ENCODE measurements around the gene DPP6. TPM values are rescaled to one million over a fixed set of nuclear protein-coding genes. Genes with fewer than 3 reads are reported as not detected.

DPP6 gene
- total and polyA plus RNA-seq, 2 of the 8 experiments (the other 6 are each of a cell fraction or from before 2014, with no cell fraction given), result 4.7 to 6.8 TPM

GRCh38 chr7:154837622-154838021 lies 785.4 kb downstream of the DPP6 start:
- TF ChIP-seq MAFK (IDR thresholded peaks at IDR 0.05; ENCODE audit: low read depth, low read length) (no peak), SIRT6 (IDR thresholded peaks at IDR 0.05; ENCODE audit: low read length) (no peak), CBX8 (IDR thresholded peaks at IDR 0.05; ENCODE audit: borderline replicate concordance, low read depth, low read length) (no peak)
- no peak overlapping the region for H2BK20ac ChIP-seq (ENCODE audit: low read length)
- H2BK15ac ChIP-seq (ENCODE audit: low read length), result no peak overlapping the region
- H3K9me3 ChIP-seq (ENCODE audit: insufficient read depth in 2 of 2, low read depth in 1 of 2, low read length in 1 of 2), result no peaks in the 10 kb centered on the region
- FAIRE-seq (no peak), DNase-seq (ENCODE audit: low read depth in 1 of 2, low spot score in 2 of 2) (no peak)
- H3K14ac ChIP-seq (ENCODE audit: insufficient read length), result no peak overlapping the region
- H2AFZ ChIP-seq (ENCODE audit: low read length), result no peak overlapping the region
- H3K4me2 ChIP-seq (ENCODE audit: insufficient read depth in 1 of 2, low read depth in 2 of 2, low read length in 2 of 2), result no peak overlapping the region
- ChIA-PET CTCF (ENCODE audit: partially characterized antibody) (interaction anchor here (1.3 kb wide), 1 partner anchor 76 kb away, joined by 6 read pairs; no protein-coding TSS in a partner anchor), POLR2A (ENCODE audit: partially characterized antibody) (no interaction called here)
- H3K79me2 ChIP-seq (ENCODE audit: control insufficient read depth in 1 of 2, insufficient read depth in 2 of 2, low read length in 2 of 2), result no peaks in the 10 kb centered on the region
- H3K4me3 ChIP-seq (ENCODE audit: extremely low read depth in 1 of 4, insufficient read depth in 2 of 4, low read depth in 3 of 4, low read length in 4 of 4), result no peak overlapping the region
- H4K91ac ChIP-seq (replicated peaks; ENCODE audit: insufficient read length, low read length), result no peak overlapping the region
- peaks cover 0 to 4% of the 10 kb centered on the region in 2 experiments for H4K20me1 ChIP-seq (replicated peaks in 1 of 2; ENCODE audit: control insufficient read depth in 1 of 2, insufficient read depth in 2 of 2, low read length in 2 of 2)
- no peak overlapping the region for H3K27ac ChIP-seq (ENCODE audit: low read depth, low read length)
- H3K23me2 ChIP-seq (ENCODE audit: low read depth, low read length), result peaks cover 4% of the 10 kb centered on the region; the same call in 1 of the 2 replicates
- no peak overlapping the region for H3K23ac ChIP-seq (ENCODE audit: insufficient read length)
- H3K79me1 ChIP-seq (ENCODE audit: low read depth, low read length), result no peaks in the 10 kb centered on the region
- no peak overlapping the region for H3K18ac ChIP-seq (ENCODE audit: extremely low read depth, low read length)
- no peak overlapping the region for H4K5ac ChIP-seq (ENCODE audit: insufficient read length, low read depth, low read length)
- WGBS, 2 experiments (ENCODE audit: extremely low coverage in 1 of 2, insufficient coverage in 1 of 2, insufficient read length in 1 of 2, insufficient replicate concordance in 2 of 2, low coverage in 1 of 2, low lambda C conversion rate in 2 of 2, missing lambda C conversion rate in 1 of 2), result 90 to 100% methylated on average over 1 to 5 of the region's 5 CpGs
- no peak overlapping the region for H2BK120ac ChIP-seq (replicated peaks; ENCODE audit: low read depth, low read length)
- H3K56ac ChIP-seq (replicated peaks; ENCODE audit: insufficient read length, low read depth, low read length), result no peak overlapping the region
- no peak overlapping the region for H2BK12ac ChIP-seq (ENCODE audit: low read depth, low read length)
- H2BK5ac ChIP-seq (ENCODE audit: low read depth, low read length), result no peak overlapping the region
- no peak overlapping the region for H4K8ac ChIP-seq (ENCODE audit: extremely low read depth, insufficient read depth, low read length)
- H3K9ac ChIP-seq (replicated peaks in 1 of 4; ENCODE audit: extremely low read depth in 1 of 4, low read depth in 3 of 4, low read length in 3 of 4), result no peak overlapping the region
- H3K27me3 ChIP-seq (replicated peaks in 1 of 4; ENCODE audit: control insufficient read depth in 3 of 4, extremely low read depth in 1 of 4, insufficient read depth in 3 of 4, low read length in 3 of 4), result no peaks in the 10 kb centered on the region
- H3K36me3 ChIP-seq (ENCODE audit: control insufficient read depth in 2 of 4, insufficient read depth in 4 of 4, low read length in 3 of 4), result no peaks in the 10 kb centered on the region
- H3K4me1 ChIP-seq (replicated peaks in 1 of 4; ENCODE audit: control insufficient read depth in 3 of 4, insufficient read depth in 4 of 4, low read length in 3 of 4), result no peaks in the 10 kb centered on the region; a peak in 1 of 7 replicates
- no peak overlapping the region for H2AK5ac ChIP-seq (ENCODE audit: low read depth, low read length)
- no peak overlapping the region for H3K4ac ChIP-seq (replicated peaks; ENCODE audit: insufficient read length, low read depth, low read length)
